ENCODE data around the gene ASCL1. TPM values are rescaled to one million over a fixed set of nuclear protein-coding genes. Genes with fewer than 3 reads are reported as not detected.

Gene ASCL1
- total and polyA plus RNA-seq, 4 donors: 0.06 TPM; not detected in 3

DNA sequence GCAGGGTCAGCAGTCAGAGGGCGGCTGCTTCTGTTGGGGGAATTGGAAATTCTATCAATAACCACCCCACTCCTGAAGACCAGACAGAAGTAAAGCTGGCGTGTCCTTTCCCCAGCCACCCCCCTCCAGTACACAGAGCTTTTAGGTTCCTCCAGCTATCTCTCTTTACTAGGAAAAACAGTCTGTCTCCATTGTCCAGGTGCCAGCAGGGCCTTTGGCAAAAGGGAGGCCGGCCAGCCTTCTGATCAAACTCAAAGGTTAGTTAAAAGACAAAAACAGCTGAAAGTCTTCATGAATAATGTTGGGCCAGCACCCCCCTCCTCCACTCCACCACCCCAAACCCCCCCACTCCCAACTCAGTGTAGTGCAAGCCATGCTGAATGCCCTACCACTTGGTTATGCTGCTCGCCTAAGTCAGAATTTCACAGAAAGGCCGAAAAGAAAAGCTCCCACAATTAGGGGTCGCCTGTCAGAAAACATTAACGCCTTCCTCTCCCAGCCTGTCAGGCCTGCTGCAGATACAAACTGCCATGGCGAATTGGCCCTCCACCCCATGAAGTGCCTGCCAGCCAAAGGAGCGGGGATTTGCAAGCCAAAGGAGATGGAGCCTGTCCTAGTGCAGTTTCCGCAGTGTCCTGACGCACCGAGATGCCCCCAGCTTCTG, 8.9 kb downstream of the ASCL1 start:
- Histone ChIP-seq H3K27me3 (ENCODE audit: control insufficient read depth in 4 of 4, insufficient read depth in 4 of 4, low read length in 3 of 4) (peaks cover 5 to 22% (median 11%) of the 10 kb centered on the region in 4 donors), H3K9me3 (ENCODE audit: control insufficient read depth in 4 of 4, low read length in 3 of 4) (peaks cover 7 to 27% (median 14%) of the 10 kb centered on the region in 4 donors), H3K9ac (ENCODE audit: low read depth in 1 of 2, low read length in 2 of 2) (no peak overlapping the region), H3K4me1 (ENCODE audit: control insufficient read depth in 4 of 4, insufficient read depth in 4 of 4, low read length in 3 of 4) (peaks cover 5 to 16% (median 14%) of the 10 kb centered on the region in 4 donors), H3K36me3 (ENCODE audit: control insufficient read depth in 4 of 4, insufficient read depth in 3 of 4, low read depth in 1 of 4, low read length in 3 of 4) (no peaks in the 10 kb centered on the region), H3K27ac (ENCODE audit: low read depth in 1 of 2, low read length in 2 of 2) (no peak overlapping the region), H3K4me3 (ENCODE audit: low read depth in 1 of 3, low read length in 3 of 3) (no peak overlapping the region)
- no peak for DNase-seq (ENCODE audit: low spot score)
- WGBS: 49% methylated on average over 12 of the region's 12 CpGs
- TF ChIP-seq HNF4G (IDR thresholded peaks at IDR 0.05): no peak

DNA sequence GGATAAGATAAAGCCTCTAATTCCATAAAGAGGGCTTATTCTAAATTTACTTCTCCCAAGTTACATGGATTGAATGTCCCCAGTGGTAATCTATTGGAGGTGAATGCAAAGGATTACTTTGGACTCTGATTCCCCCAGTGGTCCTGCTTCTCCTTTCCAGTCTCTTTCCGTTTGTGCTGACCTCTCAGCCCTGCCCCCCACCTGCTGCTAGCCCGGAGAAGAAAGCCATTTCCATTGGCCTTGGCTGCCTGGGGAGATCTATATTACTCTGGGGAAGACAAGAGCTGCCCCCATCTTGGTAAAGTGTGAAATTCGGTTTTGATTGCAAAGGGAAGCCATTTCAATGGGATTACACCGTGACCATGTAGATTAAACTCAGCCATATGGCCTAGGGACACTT, 13.3 kb downstream of the ASCL1 start:
- Histone ChIP-seq H3K4me3 (ENCODE audit: low read depth in 1 of 3, low read length in 3 of 3) (no peak overlapping the region), H3K27ac (ENCODE audit: low read depth in 1 of 2, low read length in 2 of 2) (no peak overlapping the region), H3K27me3 (ENCODE audit: control insufficient read depth in 4 of 4, insufficient read depth in 4 of 4, low read length in 3 of 4) (peaks cover 0 to 3% (median 0%) of the 10 kb centered on the region in 4 donors), H3K36me3 (ENCODE audit: control insufficient read depth in 4 of 4, insufficient read depth in 3 of 4, low read depth in 1 of 4, low read length in 3 of 4) (no peaks in the 10 kb centered on the region), H3K9ac (ENCODE audit: low read depth in 1 of 2, low read length in 2 of 2) (no peak overlapping the region), H3K4me1 (ENCODE audit: control insufficient read depth in 4 of 4, insufficient read depth in 4 of 4, low read length in 3 of 4) (no peaks in the 10 kb centered on the region), H3K9me3 (ENCODE audit: control insufficient read depth in 4 of 4, low read length in 3 of 4) (no peaks in the 10 kb centered on the region)
- no peak for DNase-seq (ENCODE audit: low spot score)
- TF ChIP-seq, protein P1, sequence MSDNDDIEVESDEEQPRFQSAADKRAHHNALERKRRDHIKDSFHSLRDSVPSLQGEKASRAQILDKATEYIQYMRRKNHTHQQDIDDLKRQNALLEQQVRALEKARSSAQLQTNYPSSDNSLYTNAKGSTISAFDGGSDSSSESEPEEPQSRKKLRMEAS (IDR thresholded peaks at IDR 0.05): no peak
- TF ChIP-seq TAF1 (conservative IDR thresholded peaks at IDR 0.05) (no peak), YY1 (IDR thresholded peaks at IDR 0.05) (no peak), EGR1 (IDR thresholded peaks at IDR 0.05; ENCODE audit: low read depth in 2 of 2) (no peak), GABPA (IDR thresholded peaks at IDR 0.05 in 1 of 2, conservative IDR thresholded peaks at IDR 0.05 in 1 of 2) (no peak)
- 32% methylated on average over 4 of the region's 4 CpGs for WGBS

DNA sequence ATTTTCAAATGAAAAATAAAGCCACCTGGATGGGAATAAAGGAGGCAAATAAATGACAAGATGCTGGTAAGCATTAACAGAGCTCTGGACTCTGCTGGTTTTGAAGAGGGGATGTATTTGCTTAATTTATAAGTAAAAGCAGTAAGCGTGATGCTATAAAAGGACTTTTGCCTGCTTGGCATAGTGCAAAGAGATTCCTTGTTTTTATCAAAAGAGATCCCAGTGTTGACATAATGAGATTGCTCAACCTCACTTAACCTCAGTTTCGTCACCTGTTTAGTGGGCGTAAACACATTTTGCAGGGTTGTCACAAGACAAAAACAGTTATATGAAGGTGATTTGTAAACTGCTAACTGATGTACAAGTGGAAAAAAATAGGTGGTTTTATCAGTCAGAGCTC, 13.8 kb downstream of the ASCL1 start:
- TF ChIP-seq HNF4A (conservative IDR thresholded peaks at IDR 0.05): peak in 1 of 2 donors; percentile 24
- peak; percentile 11 for TF ChIP-seq HNF4G (IDR thresholded peaks at IDR 0.05)
- TF ChIP-seq, protein P2, sequence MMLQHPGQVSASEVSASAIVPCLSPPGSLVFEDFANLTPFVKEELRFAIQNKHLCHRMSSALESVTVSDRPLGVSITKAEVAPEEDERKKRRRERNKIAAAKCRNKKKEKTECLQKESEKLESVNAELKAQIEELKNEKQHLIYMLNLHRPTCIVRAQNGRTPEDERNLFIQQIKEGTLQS (IDR thresholded peaks at IDR 0.05): no peak
- no peak for TF ChIP-seq SP1 (IDR thresholded peaks at IDR 0.05)
- peak; percentile 36 for TF ChIP-seq FOXA2 (IDR thresholded peaks at IDR 0.05)
- no peak for TF ChIP-seq YY1 (IDR thresholded peaks at IDR 0.05)
- no peak for TF ChIP-seq NR2F2 (IDR thresholded peaks at IDR 0.05)
- no peak for TF ChIP-seq FOXA1 (IDR thresholded peaks at IDR 0.05)
- TF ChIP-seq EGR1 (IDR thresholded peaks at IDR 0.05; ENCODE audit: low read depth in 2 of 2): no peak
- peak; percentile 13 to 15 for TF ChIP-seq RXRA (IDR thresholded peaks at IDR 0.05)
- TF ChIP-seq, protein P3, sequence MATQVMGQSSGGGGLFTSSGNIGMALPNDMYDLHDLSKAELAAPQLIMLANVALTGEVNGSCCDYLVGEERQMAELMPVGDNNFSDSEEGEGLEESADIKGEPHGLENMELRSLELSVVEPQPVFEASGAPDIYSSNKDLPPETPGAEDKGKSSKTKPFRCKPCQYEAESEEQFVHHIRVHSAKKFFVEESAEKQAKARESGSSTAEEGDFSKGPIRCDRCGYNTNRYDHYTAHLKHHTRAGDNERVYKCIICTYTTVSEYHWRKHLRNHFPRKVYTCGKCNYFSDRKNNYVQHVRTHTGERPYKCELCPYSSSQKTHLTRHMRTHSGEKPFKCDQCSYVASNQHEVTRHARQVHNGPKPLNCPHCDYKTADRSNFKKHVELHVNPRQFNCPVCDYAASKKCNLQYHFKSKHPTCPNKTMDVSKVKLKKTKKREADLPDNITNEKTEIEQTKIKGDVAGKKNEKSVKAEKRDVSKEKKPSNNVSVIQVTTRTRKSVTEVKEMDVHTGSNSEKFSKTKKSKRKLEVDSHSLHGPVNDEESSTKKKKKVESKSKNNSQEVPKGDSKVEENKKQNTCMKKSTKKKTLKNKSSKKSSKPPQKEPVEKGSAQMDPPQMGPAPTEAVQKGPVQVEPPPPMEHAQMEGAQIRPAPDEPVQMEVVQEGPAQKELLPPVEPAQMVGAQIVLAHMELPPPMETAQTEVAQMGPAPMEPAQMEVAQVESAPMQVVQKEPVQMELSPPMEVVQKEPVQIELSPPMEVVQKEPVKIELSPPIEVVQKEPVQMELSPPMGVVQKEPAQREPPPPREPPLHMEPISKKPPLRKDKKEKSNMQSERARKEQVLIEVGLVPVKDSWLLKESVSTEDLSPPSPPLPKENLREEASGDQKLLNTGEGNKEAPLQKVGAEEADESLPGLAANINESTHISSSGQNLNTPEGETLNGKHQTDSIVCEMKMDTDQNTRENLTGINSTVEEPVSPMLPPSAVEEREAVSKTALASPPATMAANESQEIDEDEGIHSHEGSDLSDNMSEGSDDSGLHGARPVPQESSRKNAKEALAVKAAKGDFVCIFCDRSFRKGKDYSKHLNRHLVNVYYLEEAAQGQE (IDR thresholded peaks at IDR 0.05): no peak
- TF ChIP-seq, protein P1 (IDR thresholded peaks at IDR 0.05): no peak
- TF ChIP-seq JUND (IDR thresholded peaks at IDR 0.05): no peak
- TF ChIP-seq, protein P4, sequence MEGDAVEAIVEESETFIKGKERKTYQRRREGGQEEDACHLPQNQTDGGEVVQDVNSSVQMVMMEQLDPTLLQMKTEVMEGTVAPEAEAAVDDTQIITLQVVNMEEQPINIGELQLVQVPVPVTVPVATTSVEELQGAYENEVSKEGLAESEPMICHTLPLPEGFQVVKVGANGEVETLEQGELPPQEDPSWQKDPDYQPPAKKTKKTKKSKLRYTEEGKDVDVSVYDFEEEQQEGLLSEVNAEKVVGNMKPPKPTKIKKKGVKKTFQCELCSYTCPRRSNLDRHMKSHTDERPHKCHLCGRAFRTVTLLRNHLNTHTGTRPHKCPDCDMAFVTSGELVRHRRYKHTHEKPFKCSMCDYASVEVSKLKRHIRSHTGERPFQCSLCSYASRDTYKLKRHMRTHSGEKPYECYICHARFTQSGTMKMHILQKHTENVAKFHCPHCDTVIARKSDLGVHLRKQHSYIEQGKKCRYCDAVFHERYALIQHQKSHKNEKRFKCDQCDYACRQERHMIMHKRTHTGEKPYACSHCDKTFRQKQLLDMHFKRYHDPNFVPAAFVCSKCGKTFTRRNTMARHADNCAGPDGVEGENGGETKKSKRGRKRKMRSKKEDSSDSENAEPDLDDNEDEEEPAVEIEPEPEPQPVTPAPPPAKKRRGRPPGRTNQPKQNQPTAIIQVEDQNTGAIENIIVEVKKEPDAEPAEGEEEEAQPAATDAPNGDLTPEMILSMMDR (IDR thresholded peaks at IDR 0.05; ENCODE audit: low read depth, low read length, missing input control): no peak
- no peak for TF ChIP-seq TAF1 (conservative IDR thresholded peaks at IDR 0.05)
- TF ChIP-seq, protein P5, sequence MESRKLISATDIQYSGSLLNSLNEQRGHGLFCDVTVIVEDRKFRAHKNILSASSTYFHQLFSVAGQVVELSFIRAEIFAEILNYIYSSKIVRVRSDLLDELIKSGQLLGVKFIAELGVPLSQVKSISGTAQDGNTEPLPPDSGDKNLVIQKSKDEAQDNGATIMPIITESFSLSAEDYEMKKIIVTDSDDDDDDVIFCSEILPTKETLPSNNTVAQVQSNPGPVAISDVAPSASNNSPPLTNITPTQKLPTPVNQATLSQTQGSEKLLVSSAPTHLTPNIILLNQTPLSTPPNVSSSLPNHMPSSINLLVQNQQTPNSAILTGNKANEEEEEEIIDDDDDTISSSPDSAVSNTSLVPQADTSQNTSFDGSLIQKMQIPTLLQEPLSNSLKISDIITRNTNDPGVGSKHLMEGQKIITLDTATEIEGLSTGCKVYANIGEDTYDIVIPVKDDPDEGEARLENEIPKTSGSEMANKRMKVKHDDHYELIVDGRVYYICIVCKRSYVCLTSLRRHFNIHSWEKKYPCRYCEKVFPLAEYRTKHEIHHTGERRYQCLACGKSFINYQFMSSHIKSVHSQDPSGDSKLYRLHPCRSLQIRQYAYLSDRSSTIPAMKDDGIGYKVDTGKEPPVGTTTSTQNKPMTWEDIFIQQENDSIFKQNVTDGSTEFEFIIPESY (IDR thresholded peaks at IDR 0.05): no peak
- TF ChIP-seq RAD21 (IDR thresholded peaks at IDR 0.05): no peak
- 38% methylated on average over 3 of the region's 3 CpGs for WGBS
- Histone ChIP-seq H3K27me3 (ENCODE audit: control insufficient read depth in 4 of 4, insufficient read depth in 4 of 4, low read length in 3 of 4) (no peaks in the 10 kb centered on the region), H3K4me3 (ENCODE audit: low read depth in 1 of 3, low read length in 3 of 3) (no peak overlapping the region), H3K36me3 (ENCODE audit: control insufficient read depth in 4 of 4, insufficient read depth in 3 of 4, low read depth in 1 of 4, low read length in 3 of 4) (no peaks in the 10 kb centered on the region), H3K9me3 (ENCODE audit: control insufficient read depth in 4 of 4, low read length in 3 of 4) (no peaks in the 10 kb centered on the region), H3K9ac (ENCODE audit: low read depth in 1 of 2, low read length in 2 of 2) (no peak overlapping the region), H3K27ac (ENCODE audit: low read depth in 1 of 2, low read length in 2 of 2) (no peak overlapping the region), H3K4me1 (ENCODE audit: control insufficient read depth in 4 of 4, insufficient read depth in 4 of 4, low read length in 3 of 4) (no peaks in the 10 kb centered on the region)
- no peak for DNase-seq (ENCODE audit: low spot score)
